GM21619 (cell line): ENCODE results near the gene NEK1.
"Not testable (repeated sequence)": the region's sequence is repeated elsewhere in the genome, so short reads cannot be mapped to it uniquely, and the experiment has no call there.

Experiments used
- ATAC-seq: cut with Tn5 transposase; IDR thresholded peaks from one replicate; pipeline ENCODE4 v1.9.1; 2021; ENCODE audit not compliant: unreplicated experiment

NEK1 gene

GRCh38 chr4:169437299-169438047 is 174.9 kb downstream of the NEK1 start:
- peak; percentile 87 for ATAC-seq

- no peak for ATAC-seq
These were observed 175.6 kb downstream of the NEK1 start for GRCh38 chr4:169436734-169437133.

GRCh38 chr4:169428376-169428775 is 184.0 kb downstream of the NEK1 start:
- no peak for ATAC-seq

GRCh38 chr4:169427727-169428126 is 184.7 kb downstream of the NEK1 start:
- ATAC-seq: not testable (repeated sequence)

- no peak for ATAC-seq
These were observed 192.1 kb downstream of the NEK1 start for GRCh38 chr4:169420291-169420690.

GRCh38 chr4:169418846-169419245 is 193.5 kb downstream of the NEK1 start:
- ATAC-seq: no peak

- ATAC-seq: no peak
These were observed 194.6 kb downstream of the NEK1 start for GRCh38 chr4:169417629-169418282.

GRCh38 chr4:169416997-169417396 is 195.4 kb downstream of the NEK1 start:
- ATAC-seq: no peak

- no peak for ATAC-seq
These were observed 195.9 kb downstream of the NEK1 start for GRCh38 chr4:169416461-169416860.

- ATAC-seq: no peak
These were observed 197.5 kb downstream of the NEK1 start for GRCh38 chr4:169414913-169415312.

GRCh38 chr4:169412046-169412445 is 200.3 kb downstream of the NEK1 start:
- ATAC-seq: no peak

- ATAC-seq: peak; percentile 99
These were observed 201.3 kb downstream of the NEK1 start for GRCh38 chr4:169410839-169411770.

- no peak for ATAC-seq
These were observed 205.1 kb downstream of the NEK1 start for GRCh38 chr4:169407217-169407845.

- no peak for ATAC-seq
These were observed 207.4 kb downstream of the NEK1 start for GRCh38 chr4:169404960-169405359.

- ATAC-seq: no peak
These were observed 211.6 kb downstream of the NEK1 start for GRCh38 chr4:169400832-169401231.

GRCh38 chr4:169399976-169400767 is 212.2 kb downstream of the NEK1 start:
- peak; percentile 65 for ATAC-seq

GRCh38 chr4:169398316-169398715 is 214.1 kb downstream of the NEK1 start:
- no peak for ATAC-seq

GRCh38 chr4:169397762-169398161 is 214.6 kb downstream of the NEK1 start:
- ATAC-seq: no peak

GRCh38 chr4:169385376-169385775 is 227.0 kb downstream of the NEK1 start:
- no peak for ATAC-seq

GRCh38 chr4:169384779-169385178 is 227.6 kb downstream of the NEK1 start:
- ATAC-seq: no peak
